Stimulated activated CD4-positive, alpha-beta T cell treated with anti-CD3 and anti-CD28 coated beads, Interleukin-12 subunit alpha, Interleukin-12 subunit beta, amount 100 ng/mL, for 48 hours (primary cell): ENCODE data around the gene ZNF653.

Experiments
- DNase-seq, 3 donors: peaks; one replicate each; pipeline ENCODE4 v3.0.0-alpha.2; 2020; ENCODE audit warnings: low read depth in 2 of 3, low spot score in 1 of 3

Gene ZNF653

DNA sequence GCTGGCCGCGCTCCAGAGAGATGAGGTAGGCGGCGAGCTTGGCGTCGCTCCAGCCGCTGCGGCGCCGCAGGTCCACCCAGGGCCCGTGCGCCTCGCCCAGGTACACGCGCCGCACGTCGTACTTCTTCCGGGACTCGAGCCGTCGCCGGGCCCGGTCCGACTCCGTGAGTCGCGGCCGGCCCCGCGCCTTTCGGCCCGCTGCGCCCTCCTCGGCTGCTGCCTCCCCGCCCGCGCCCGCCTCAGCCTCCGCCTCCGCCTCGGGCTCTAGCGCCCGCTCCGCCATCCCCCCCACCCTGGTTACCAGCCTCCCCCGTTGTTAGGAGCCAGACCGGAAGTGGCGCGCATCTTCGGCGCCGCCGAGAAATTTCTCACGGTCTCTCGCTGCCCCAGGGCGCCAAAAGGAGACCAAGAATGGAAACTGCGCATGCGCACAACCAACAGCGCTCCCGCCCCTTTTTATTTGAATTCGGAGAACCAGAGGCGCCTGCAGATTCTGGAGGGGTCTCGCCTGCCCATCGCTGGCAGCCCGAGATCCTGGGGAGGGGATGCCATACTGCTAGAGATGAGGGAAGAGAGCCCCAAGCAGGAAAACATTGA lies at the start of gene ZNF653:
TSS of gene ZNF653 (minus strand) at position 336 of the 597 bp plus-strand sequence. CDS start at position 283, 53 bp downstream.
- DNase-seq, result peak; percentile 91 to 93 (median 92)

- DNase-seq, result no peak
These were observed 49.6 kb upstream of the ZNF653 start for GRCh38 chr19:11555246-11555645.

DNA sequence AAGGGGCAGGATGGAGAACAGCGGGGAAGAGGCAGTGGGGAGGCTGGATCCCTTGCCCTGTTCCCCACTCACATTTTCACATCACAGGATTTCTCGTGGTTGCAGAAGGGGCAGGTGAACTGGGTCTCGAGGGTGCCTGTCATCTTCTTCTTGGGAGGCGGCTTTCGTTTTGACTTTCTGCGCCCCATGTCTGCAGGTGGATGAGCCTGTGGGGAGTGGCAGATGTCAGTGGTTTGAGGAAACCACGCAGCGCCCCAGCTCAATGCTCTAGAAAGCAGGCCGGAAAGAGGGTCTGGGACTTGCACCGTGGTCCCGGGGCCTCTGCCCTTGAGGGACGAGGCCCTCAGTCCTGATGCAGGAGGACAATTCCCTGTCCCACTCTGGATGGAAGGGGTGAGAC lies 48.5 kb upstream of the ZNF653 start:
- DNase-seq, result no peak

GRCh38 chr19:11552666-11553372 lies 47.2 kb upstream of the ZNF653 start:
- no peak for DNase-seq

DNA sequence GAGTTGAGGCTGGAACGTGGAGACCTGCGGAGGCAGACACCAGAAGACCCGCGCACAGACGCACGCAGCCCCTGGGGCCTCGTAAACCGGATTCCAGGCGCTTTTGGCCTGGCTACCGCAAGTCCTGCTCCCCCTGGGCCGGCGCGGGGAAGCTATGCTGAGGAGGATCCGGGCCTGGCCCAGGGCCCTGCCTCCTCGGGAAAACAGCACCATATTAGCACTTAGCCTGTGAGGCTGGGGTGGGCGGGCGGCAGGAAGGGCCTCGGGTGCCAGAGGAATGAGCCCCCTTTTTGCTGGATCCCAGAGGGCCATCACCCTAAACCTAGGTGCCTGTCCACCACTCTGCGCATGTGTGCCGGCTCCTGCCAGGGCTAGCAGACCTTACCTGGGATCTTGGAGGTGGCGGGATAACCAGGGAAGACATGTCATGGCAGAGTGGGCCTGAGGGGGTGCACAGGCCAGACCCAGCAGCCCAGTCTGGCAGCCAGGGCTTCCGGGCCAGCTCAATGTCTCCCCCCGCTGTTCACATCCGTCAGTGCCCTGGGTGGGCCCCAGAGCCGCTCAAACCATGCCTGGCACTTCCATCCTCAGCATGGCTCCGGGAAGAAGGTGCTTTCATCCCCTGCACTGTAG lies 46.1 kb upstream of the ZNF653 start:
- no peak for DNase-seq

- no peak for DNase-seq
These were observed 44.6 kb upstream of the ZNF653 start for GRCh38 chr19:11550265-11550664.

DNA sequence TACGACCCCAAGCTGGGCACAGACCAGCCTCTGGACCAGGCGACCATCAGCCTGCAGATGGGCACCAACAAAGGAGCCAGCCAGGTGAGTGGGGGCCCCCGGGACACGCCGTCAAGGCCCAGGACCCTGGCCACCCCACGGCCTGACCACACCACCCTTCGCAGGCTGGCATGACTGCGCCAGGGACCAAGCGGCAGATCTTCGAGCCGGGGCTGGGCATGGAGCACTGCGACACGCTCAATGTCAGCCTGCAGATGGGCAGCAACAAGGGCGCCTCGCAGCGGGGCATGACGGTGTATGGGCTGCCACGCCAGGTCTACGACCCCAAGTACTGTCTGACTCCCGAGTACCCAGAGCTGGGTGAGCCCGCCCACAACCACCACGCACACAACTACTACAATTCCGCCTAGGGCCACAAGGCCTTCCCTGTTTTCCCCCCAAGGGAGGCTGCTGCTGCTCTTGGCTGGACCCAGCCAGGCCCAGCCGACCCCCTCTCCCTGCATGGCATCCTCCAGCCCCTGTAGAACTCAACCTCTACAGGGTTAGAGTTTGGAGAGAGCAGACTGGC lies 43.8 kb upstream of the ZNF653 start:
- no peak for DNase-seq

DNA sequence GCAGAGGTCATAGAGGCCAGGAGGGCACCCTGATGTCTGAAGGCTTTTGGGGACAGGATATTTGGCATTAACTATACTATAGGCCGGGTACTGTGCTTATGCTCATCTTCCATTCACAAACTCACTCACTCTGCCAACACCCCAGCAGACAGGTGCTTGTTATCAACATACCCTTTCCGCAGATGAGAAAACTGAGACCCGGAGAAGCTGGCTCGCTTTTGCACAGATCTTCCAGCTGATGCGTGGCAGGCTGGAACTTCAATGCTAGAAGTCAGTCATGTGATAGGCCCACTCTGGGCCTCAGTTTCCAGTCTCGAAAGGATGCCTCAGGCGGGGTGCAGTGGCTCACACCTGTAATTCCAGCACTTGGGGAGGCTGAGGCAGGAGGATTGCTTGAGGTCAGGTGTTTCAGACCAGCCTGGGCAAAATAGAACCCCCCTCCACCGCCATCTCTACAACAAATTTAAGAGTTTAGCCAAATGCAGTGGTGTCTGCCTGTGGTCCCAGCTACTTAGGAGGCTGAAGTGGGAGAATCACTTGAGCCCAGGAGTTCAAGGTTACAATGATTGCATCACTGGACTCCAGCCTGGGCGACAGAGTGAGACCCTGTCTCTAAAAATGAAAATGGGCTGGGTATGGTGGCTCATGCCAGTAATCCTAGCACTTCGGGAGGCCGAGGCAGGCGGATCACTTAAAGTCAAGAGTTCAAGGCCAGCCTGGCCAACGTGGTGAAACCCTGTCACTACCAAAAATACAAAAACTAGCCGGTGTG lies 42.5 kb upstream of the ZNF653 start:
- DNase-seq, result no peak

GRCh38 chr19:11541238-11541637 lies 35.6 kb upstream of the ZNF653 start:
- no peak for DNase-seq

DNA sequence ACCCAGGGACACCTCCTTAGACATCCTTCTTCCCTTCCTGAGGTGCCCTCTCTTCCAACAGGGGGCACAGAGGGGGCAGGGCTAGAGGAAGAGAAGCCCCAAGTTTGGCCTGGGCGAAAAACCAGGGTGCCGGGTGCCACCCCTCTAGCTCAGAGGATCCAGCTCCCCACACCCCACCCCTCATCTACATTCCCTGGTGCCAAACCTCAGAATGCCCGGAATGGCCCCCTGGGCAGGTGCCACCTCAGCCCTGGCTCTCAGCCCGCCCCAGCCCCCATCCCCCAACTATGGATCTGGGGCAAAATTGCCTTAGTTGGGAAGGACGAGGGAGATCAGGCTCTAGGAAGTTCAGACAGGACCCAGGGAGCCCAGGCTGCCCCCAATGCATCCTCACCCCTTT lies 35.0 kb upstream of the ZNF653 start:
- no peak for DNase-seq

- DNase-seq, result no peak
These were observed 34.1 kb upstream of the ZNF653 start for GRCh38 chr19:11539495-11540365.

DNA sequence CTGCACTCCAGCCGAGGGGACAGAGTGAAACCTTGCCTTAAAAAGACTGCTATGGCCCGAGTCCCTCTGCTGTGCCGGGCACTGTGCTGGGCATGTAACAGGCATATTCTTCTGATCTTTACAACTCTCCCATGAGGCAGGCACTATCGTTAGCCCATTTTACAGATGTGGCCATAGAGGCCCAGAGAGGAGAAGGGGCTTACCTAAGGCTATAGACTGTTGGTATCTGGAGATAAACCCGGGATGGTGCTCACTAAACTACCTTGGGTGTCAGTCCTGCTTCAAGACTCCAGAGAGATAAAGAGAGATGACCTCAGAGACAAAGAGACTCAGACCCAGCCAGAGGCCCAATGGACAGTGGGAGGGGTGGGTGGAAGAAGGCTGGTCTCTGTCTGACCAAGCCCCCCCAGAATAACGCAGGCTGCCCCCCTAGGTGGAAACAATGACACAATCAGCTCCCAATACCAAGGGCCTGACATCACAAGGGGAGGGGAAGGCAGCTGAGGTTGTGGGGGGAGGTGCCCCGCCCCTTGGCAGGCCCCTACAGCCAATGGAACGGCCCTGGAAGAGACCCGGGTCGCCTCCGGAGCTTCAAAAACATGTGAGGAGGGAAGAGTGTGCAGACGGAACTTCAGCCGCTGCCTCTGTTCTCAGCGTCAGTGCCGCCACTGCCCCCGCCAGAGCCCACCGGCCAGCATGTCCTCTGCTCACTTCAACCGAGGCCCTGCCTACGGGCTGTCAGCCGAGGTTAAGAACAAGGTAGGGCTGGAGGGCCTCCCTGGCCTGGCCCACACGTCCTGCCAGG lies 32.8 kb upstream of the ZNF653 start, which contains the start of gene CNN1:
TSS of gene CNN1 (plus strand) at position 620 of the 805 bp plus-strand sequence. CDS start at position 697, 77 bp downstream.
- DNase-seq, result no peak

- peak; percentile 80 to 89 (median 88) for DNase-seq
These were observed 30.4 kb upstream of the ZNF653 start for GRCh38 chr19:11535792-11536595.

- DNase-seq, result no peak
These were observed 29.3 kb upstream of the ZNF653 start for GRCh38 chr19:11534948-11535347.

DNA sequence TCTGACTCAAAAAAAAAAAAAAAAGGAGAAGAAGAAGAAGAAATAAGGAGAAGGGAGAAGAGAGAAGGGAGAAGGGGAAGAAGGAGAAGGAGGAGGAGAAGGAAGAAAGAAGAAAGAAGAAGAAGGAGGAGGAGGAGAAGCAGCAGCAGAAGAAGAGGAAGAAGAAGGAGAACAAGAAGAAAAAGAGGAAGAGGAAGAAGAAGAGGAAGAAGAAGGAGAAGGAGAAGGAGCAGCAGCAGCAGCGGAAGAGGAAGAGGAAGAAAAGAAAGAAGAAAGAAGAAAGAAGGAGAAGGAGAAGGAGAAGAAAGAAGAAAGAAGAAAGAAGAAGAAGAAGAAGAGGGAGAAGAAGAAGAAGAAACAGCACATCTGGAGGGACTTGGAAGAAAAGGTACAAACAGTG lies 28.9 kb upstream of the ZNF653 start:
- DNase-seq, result no peak

- peak; percentile 20 to 58 (median 46) for DNase-seq
These were observed 24.8 kb upstream of the ZNF653 start for GRCh38 chr19:11530432-11530831.

GRCh38 chr19:11528551-11529341 lies 23.1 kb upstream of the ZNF653 start, which contains the start of gene ECSIT:
TSS of gene ECSIT (minus strand) at chr19:11529134. CDS start at chr19:11519170, 9,964 bp downstream.
- DNase-seq, result peak; percentile 88 to 93 (median 92)

DNA sequence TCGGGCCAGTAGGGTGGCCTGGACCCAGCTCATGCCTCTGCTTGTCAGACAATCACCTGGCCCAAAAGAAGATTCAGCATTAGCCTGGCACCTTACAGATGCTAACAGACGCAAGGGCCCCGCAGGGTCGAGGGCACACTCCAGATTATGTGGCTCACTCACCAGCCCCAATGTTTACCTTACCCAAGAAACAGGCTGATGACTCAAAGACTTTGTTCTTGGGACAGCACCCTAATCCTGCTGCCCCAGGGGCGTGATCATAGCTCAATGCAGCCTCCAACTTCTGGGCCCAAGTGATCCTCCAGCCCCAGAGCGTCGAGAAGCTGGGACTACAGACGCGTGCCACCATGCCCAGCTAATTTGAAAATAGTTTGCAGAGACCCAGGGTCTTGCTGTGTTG lies 13.5 kb upstream of the ZNF653 start:
- DNase-seq, result no peak
